ENCODE results near the gene ZNF598.

Gene ZNF598

GRCh38 chr16:1999866-2000514 is 9.6 kb downstream of the ZNF598 start:
- in situ Hi-C loops (cut with HindIII; ENCODE audit: low pct_ligation_motif_present, low pct_unique_long_range_greater_than_20kb, low sequenced_read_pairs), result no loop called here
- DNase-seq, result no peak

- in situ Hi-C loops (cut with HindIII; ENCODE audit: low pct_ligation_motif_present, low pct_unique_long_range_greater_than_20kb, low sequenced_read_pairs), result no loop called here
These were observed 10.5 kb downstream of the ZNF598 start for GRCh38 chr16:1998852-1999801.

GRCh38 chr16:1998360-1998835 is 11.2 kb downstream of the ZNF598 start:
- in situ Hi-C loops (cut with HindIII; ENCODE audit: low pct_ligation_motif_present, low pct_unique_long_range_greater_than_20kb, low sequenced_read_pairs), result no loop called here

More at GRCh38 chr16:1998852-1999801, 10.5 kb downstream of the ZNF598 start:
- DNase-seq, result no peak

GRCh38 chr16:1997494-1998359 is 11.9 kb downstream of the ZNF598 start:
- in situ Hi-C loops (cut with HindIII; ENCODE audit: low pct_ligation_motif_present, low pct_unique_long_range_greater_than_20kb, low sequenced_read_pairs), result no loop called here

More at GRCh38 chr16:1998360-1998835, 11.2 kb downstream of the ZNF598 start:
- no peak for DNase-seq

GRCh38 chr16:1993731-1994131 is 15.9 kb downstream of the ZNF598 start:
- DNase-seq, result peak; percentile 77
- in situ Hi-C loops (cut with HindIII; ENCODE audit: low pct_ligation_motif_present, low pct_unique_long_range_greater_than_20kb, low sequenced_read_pairs), result no loop called here

More at GRCh38 chr16:1997494-1998359, 11.9 kb downstream of the ZNF598 start:
- no peak for DNase-seq

GRCh38 chr16:1992704-1993317 is 16.8 kb downstream of the ZNF598 start:
- DNase-seq, result no peak
- in situ Hi-C loops (cut with HindIII; ENCODE audit: low pct_ligation_motif_present, low pct_unique_long_range_greater_than_20kb, low sequenced_read_pairs), result no loop called here

GRCh38 chr16:1991948-1992703 is 17.5 kb downstream of the ZNF598 start:
- peak; percentile 50 for DNase-seq
- in situ Hi-C loops (cut with HindIII; ENCODE audit: low pct_ligation_motif_present, low pct_unique_long_range_greater_than_20kb, low sequenced_read_pairs), result no loop called here

DNA sequence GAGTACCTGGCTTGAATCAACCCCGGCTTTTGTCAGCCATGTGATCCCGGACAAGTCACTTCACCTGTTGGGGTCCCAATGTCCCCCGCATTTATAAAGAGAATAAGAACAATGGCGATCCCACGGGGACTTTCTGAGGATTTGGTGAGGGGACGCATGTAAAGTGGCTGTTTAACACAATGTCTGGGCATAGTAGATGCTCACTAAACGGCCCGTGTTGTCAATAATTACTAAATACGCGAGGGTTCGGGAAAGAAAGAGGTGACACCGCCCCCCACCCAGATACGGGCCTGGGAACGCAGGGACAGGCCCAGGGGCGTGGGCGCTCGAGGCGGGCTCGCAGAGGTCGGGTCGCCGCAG is 18.1 kb downstream of the ZNF598 start:
- no peak for DNase-seq
- in situ Hi-C loops (cut with HindIII; ENCODE audit: low pct_ligation_motif_present, low pct_unique_long_range_greater_than_20kb, low sequenced_read_pairs), result no loop called here

DNA sequence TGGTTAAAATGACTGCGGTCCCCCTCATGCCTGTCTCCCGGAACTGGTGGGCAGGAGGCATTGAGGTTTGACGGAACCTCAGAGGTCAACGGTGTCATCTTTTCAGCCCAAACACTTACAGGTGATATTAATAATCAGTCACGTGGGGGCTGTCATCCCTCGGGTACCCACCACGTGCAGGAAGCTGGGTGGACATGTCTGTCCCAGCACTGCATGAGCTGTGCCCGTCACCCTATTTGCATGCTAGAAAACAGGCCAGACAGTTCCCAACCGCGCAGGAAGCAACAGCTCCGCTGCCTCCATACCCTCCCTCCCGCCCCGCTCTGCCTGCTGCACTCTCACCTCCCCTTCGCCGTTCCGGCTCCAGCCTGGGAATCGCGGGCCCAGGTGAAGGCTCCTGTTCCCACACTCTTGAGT is 18.5 kb downstream of the ZNF598 start:
- no peak for DNase-seq
- in situ Hi-C loops (cut with HindIII; ENCODE audit: low pct_ligation_motif_present, low pct_unique_long_range_greater_than_20kb, low sequenced_read_pairs), result no loop called here

DNA sequence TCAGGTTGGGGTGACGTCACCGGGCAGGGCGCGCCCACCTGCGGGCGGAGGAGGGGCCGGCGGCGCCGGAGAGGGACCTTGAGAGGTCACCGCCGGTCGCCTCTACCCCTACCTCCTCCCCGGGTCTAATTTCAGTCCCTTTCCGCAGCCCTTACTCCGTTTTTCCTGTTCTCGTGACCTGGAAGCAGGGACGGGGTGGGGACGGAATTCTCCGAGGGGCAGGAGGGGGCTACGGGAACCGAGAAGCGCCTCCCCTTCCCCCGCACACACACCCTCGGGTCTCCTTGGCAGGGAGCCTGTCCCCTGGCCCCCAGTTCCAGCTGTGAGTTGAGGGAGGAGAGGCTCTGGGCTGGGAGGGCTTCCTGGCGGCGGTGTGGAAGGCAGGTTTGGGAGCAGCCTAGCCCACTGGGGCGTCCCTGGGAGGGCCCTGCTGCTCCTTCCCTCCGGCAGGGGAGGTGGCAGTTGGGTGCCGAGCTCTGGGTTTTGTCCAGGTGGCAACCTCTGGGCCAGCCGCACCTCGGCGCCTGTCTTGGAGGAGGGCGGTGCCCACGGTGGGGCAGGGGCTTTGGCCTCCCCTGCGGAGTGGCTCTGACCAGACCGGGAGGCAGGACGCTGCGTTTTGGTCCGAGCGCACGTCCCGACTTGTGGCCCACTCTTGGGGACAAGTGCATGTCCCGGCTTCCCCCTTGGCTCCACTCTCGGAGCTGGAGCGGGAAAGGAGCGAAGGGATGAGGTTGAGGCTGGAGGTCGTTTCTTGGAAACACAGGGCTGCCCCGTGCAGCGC is 19.1 kb downstream of the ZNF598 start:
- peak; percentile 20 for DNase-seq
- in situ Hi-C loops (cut with HindIII; ENCODE audit: low pct_ligation_motif_present, low pct_unique_long_range_greater_than_20kb, low sequenced_read_pairs), result no loop called here

DNA sequence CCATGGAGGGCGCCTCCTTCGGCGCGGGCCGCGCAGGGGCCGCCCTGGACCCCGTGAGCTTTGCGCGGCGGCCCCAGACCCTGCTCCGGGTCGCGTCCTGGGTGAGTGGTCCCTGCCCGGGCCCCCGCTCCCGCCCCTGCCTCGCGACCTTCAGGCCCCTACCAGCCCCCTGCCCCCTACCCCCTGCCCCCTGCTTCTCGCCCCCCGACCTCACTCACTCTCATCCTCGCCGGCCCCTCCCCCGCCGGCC is 19.6 kb downstream of the ZNF598 start:
- DNase-seq, result no peak
- in situ Hi-C loops (cut with HindIII; ENCODE audit: low pct_ligation_motif_present, low pct_unique_long_range_greater_than_20kb, low sequenced_read_pairs), result no loop called here

DNA sequence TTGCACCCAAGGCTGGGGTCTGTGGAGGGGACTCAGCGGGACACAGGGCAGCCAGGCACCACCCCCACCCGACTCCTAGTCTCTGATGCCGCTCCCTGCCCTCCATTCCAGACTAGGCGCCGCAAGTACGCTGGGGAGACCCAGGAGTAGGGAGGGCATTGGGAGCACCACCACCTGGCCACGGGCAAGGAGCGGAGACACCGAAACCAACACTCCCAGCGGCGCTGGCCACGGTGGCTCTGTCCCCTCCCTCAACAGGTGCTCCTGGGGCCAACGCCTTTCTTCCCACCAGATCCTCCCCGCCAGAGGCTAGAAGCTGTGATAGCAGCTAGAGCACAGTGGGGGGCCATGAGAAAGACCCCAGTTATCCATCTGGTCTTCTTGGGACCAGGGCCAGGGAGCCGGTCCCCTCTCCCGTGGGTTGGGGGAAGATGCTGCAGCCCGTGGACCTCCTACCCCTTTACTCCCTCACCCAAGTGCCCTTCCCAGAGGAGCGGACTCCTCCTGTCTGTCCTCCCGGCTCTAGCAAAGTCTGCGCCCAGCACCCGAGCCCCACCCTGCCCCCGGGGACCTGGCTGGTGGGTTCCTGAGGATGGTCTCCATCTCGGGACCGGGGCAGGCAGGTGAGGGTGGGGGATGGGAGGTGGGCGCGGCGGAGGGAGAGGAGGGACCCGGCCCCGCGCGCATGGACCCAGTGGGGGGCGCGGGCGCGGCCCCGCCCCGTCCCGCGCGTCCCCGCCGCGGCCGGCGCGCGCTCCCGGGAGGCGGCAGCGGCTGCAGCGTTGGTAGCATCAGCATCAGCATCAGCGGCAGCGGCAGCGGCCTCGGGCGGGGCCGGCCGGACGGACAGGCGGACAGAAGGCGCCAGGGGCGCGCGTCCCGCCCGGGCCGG is 20.2 kb downstream of the ZNF598 start, which contains the start of gene SYNGR3:
TSS of gene SYNGR3 (plus strand) at position 762 of the 892 bp plus-strand sequence. CDS start 133 bp downstream, outside the sequence.
- DNase-seq, result peak; percentile 33

GRCh38 chr16:1987198-1987597 is 22.4 kb downstream of the ZNF598 start:
- DNase-seq, result no peak
- in situ Hi-C loops (cut with HindIII; ENCODE audit: low pct_ligation_motif_present, low pct_unique_long_range_greater_than_20kb, low sequenced_read_pairs), result no loop called here

More for the DNA sequence above, 20.2 kb downstream of the ZNF598 start, which contains the start of gene SYNGR3:
- in situ Hi-C loops (cut with HindIII; ENCODE audit: low pct_ligation_motif_present, low pct_unique_long_range_greater_than_20kb, low sequenced_read_pairs), result no loop called here

DNA sequence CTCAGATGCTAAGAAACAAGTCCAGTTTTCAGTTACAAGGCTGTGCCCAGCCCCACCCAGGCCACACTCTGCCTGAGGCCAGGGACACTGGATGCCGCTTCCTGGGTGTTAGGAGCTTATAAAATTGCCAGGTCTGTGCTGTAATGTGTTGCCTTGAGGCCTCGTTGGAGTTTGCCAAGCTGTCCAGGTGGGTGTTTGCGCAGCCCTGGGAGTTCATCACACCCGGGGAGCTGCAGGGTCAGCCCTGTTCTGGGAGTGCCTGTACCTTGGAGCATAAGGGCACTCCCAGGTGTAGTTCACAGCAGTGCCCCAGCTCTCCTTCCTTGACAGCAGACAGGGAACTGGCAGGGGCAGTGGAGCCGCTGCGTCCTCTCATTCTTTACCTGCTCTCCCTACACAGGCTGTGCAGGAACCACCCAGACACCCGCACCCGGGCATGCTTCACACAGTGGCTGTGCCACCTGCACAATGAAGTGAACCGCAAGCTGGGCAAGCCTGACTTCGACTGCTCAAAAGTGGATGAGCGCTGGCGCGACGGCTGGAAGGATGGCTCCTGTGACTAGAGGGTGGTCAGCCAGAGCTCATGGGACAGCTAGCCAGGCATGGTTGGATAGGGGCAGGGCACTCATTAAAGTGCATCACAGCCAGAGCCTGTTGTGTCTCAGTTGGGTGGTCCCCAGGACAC is 24.0 kb downstream of the ZNF598 start:
- no peak for DNase-seq
- in situ Hi-C loops (cut with HindIII; ENCODE audit: low pct_ligation_motif_present, low pct_unique_long_range_greater_than_20kb, low sequenced_read_pairs), result no loop called here

DNA sequence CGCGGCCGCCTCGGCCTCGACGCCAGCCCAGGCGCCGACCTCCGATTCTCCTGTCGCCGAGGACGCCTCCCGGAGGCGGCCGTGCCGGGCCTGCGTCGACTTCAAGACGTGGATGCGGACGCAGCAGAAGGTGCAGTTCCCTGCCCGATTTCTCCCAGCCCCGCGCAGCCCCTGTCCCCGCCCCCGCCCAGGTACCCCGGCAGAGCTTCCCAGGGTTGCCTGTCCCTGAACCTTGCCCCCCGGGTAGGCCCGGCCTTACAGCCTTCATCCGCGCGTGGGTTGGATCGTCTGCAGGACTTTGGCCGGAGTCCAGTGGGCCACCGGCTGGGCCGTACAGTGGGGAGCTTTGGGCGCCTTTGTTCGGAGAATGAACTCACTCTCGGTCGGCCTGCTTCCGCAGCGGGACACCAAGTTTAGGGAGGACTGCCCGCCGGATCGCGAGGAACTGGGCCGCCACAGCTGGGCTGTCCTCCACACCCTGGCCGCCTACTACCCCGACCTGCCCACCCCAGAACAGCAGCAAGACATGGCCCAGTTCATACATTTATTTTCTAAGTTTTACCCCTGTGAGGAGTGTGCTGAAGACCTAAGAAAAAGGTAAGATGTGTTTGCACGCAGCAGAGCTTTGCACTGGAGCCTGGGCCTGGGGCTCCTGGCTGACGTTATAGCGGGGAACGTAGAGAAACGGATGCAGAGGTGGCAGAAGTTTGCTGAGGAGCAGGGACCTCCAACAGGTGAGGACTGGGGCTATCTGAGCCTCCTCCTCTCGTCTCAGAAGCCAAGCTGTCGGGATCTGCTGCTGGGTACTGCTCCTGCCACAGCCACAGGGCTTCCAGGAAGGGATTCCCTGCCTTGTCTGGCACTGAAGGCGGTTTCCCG is 25.0 kb downstream of the ZNF598 start:
- in situ Hi-C loops (cut with HindIII; ENCODE audit: low pct_ligation_motif_present, low pct_unique_long_range_greater_than_20kb, low sequenced_read_pairs), result no loop called here
- DNase-seq, result no peak
